Right lobe of liver (tissue), 6 donors: ENCODE measurements around the gene NPDC1. TPM values are rescaled to one million over a fixed set of nuclear protein-coding genes. Genes with fewer than 3 reads are reported as not detected.

Experiments
- ATAC-seq, 4 donors: fragments of 200-7000 bp; cut with Tn5 transposase; one replicate each; pipeline ENCODE4 v1.9.1; 2020; ENCODE audit warnings: mild to moderate bottlenecking in 4 of 4, moderate library complexity in 4 of 4
- DNase-seq, 3 donors: peaks; one replicate each; pipeline ENCODE4 v3.0.0-alpha.2; 2020
- H3K27ac ChIP-seq, 3 donors: fragments of 200-600 bp; one replicate each; pipeline ENCODE4 v1.8.0; 2022
- H3K27me3 ChIP-seq, 2 donors: fragments of 200-600 bp; one replicate each; pipeline ENCODE4 v1.8.0; 2022
- H3K36me3 ChIP-seq, 4 donors: fragments of 200-600 bp; sonication (generic) in 1 of 4; one replicate each; pipeline versions ENCODE4 v1.5.1 to v1.8.0; 2017 to 2022; ENCODE audit warnings: control low read depth in 1 of 4
- H3K4me1 ChIP-seq, 4 donors: fragments of 200-600 bp; sonication (generic) in 1 of 4; one replicate each; pipeline versions ENCODE4 v1.5.1 to v1.8.0; 2017 to 2022; ENCODE audit warnings: control low read depth in 1 of 4
- H3K4me3 ChIP-seq, 3 donors: fragments of 200-600 bp; one replicate each; pipeline ENCODE4 v1.8.0; 2022
- H3K9me3 ChIP-seq, 4 donors: fragments of 200-600 bp; sonication (generic) in 1 of 4; one replicate each; pipeline versions ENCODE4 v1.5.1 to v1.8.0; 2017 to 2022; ENCODE audit warnings: control low read depth in 1 of 4
- POLR2A ChIP-seq: fragments of 450-650 bp; IDR thresholded peaks from one replicate; pipeline ENCODE4 v1.6.1; 2017; ENCODE audit warnings: antibody characterized with exemption, mild to moderate bottlenecking
- WGBS: methylation state at CpG from one replicate; pipeline ENCODE4 v1.1.6; 2018; ENCODE audit warnings: low coverage, low lambda C conversion rate; ENCODE audit not compliant: insufficient coverage; ENCODE audit errors: missing lambda C conversion rate; 5-methylcytosine and 5-hydroxymethylcytosine counted together
- intact Hi-C, 2 donors: fragments of 100-400 bp; cut with DNase I; formaldehyde crosslinking; loops; one replicate each; pipeline versions ENCODE4 v1.11.2 to v1.14.1; 2022
- total RNA-seq, 6 experiments: library from RNA; depleted of rRNA in 2 of 6; stranded (reverse); fragments of >200 nt in 2 of 6; fragmentation: NEBNext Ultra II Directional in 3 of 6; extraction: Animal tissue kit (Norgen Biotek cat#: 25700) in 3 of 6; gene quantifications; one replicate each; pipeline versions ENCODE4 v1.1.0 to v1.2.4, GENCODE V29; 2016 to 2023
- TF ChIP-seq, protein P1 (sequence below), 4 donors: fragments of 200-600 bp in 3 of 4; fragments of 450-650 bp in 1 of 4; IDR thresholded peaks; one replicate each; pipeline versions ENCODE4 v1.5.1 to v1.8.0; 2016 to 2022; ENCODE audit warnings: antibody characterized with exemption in 4 of 4, mild to moderate bottlenecking in 2 of 4
- donor health status: DM: no; HTN: yes; CAD: no.
- donor health status: DM: no; HTN: no; CAD: no.
- donor health status: DM: no; HTN: no; CAD: no.
- donor health status: DM: no; HTN: yes; CAD: no.
- donor health status: DM: no; HTN: yes; CAD: no.

Gene NPDC1
- total RNA-seq, 6 experiments from 2014 or later, result 9.3 to 14.9 (median 12.2) TPM

GRCh38 chr9:137078701-137079400, 32.9 kb upstream of the NPDC1 start:
- no peak for TF ChIP-seq POLR2A
- TF ChIP-seq, protein P1, sequence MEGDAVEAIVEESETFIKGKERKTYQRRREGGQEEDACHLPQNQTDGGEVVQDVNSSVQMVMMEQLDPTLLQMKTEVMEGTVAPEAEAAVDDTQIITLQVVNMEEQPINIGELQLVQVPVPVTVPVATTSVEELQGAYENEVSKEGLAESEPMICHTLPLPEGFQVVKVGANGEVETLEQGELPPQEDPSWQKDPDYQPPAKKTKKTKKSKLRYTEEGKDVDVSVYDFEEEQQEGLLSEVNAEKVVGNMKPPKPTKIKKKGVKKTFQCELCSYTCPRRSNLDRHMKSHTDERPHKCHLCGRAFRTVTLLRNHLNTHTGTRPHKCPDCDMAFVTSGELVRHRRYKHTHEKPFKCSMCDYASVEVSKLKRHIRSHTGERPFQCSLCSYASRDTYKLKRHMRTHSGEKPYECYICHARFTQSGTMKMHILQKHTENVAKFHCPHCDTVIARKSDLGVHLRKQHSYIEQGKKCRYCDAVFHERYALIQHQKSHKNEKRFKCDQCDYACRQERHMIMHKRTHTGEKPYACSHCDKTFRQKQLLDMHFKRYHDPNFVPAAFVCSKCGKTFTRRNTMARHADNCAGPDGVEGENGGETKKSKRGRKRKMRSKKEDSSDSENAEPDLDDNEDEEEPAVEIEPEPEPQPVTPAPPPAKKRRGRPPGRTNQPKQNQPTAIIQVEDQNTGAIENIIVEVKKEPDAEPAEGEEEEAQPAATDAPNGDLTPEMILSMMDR (IDR thresholded peaks at IDR 0.05), result no peak
- H3K4me3 ChIP-seq, result no peak overlapping the region
- peaks cover 0 to 4% (median 0%) of the 10 kb centered on the region in 4 donors for H3K36me3 ChIP-seq

DNA sequence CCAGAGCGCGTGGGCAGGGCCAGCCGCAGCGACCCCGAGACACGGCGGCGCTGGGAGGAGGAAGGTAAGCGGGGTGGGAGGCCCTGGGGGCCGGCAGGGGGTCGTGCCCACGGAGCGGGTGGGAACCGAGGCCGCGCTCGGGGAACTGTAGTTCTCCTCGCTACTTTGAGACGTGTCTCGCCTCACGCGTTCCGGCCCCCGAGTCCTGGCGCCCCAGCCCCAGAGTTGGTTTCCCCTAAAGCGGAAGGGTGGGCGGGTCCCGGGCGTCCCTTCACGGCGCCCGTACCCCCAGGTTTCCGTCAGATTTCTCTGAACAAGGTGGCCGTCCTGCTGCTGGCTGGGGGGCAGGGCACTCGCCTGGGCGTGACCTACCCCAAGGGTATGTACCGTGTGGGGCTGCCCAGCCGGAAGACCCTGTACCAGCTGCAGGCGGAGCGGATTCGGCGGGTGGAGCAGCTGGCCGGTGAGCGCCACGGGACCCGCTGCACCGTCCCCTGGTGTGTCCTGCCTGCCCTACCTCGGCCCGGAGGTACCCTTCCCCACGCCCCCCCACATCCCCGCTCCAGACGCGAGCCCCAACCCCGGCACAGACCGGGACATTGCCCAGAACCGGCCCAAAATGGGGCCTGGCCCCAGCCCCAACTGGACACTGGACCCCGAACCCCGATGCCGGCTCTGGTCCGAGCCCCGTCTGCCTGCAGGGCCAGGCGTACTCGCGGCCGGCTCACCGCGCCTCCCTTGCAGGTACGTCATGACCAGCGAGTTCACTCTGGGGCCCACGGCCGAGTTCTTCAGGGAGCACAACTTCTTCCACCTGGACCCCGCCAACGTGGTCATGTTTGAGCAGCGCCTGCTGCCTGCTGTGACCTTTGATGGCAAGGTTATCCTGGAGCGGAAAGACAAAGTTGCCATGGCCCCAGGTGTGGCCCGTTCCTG, 32.0 kb upstream of the NPDC1 start:
- intact Hi-C loops, result no loop called here
- H3K9me3 ChIP-seq, result no peaks in the 10 kb centered on the region
- H3K27me3 ChIP-seq, result peaks cover 0 to 16% of the 10 kb centered on the region in 2 donors
- ATAC-seq, result peak in 3 of 4 donors; percentile 7 to 11 (median 9)
- peaks cover 0 to 4% (median 0%) of the 10 kb centered on the region in 4 donors for H3K36me3 ChIP-seq
- no peak for TF ChIP-seq POLR2A
- TF ChIP-seq, protein P1 (IDR thresholded peaks at IDR 0.05), result no peak
- DNase-seq, result no peak
- H3K4me3 ChIP-seq, result peak overlapping the region; percentile 38 to 43 (median 40)
- peaks cover 0 to 10% (median 0%) of the 10 kb centered on the region in 4 donors for H3K4me1 ChIP-seq
- WGBS, result 0% methylated on average over 7 of the region's 76 CpGs
- H3K27ac ChIP-seq, result peak overlapping the region in 2 of 3 donors; percentile 24 to 51

More at GRCh38 chr9:137078701-137079400, 32.9 kb upstream of the NPDC1 start:
- Histone ChIP-seq H3K4me1 (peaks cover 0 to 10% (median 0%) of the 10 kb centered on the region in 4 donors), H3K27ac (no peak overlapping the region), H3K27me3 (peaks cover 0 to 16% of the 10 kb centered on the region in 2 donors), H3K9me3 (no peaks in the 10 kb centered on the region)
- intact Hi-C loops, result no loop called here
- 25% methylated on average over 8 of the region's 51 CpGs for WGBS
- DNase-seq, result no peak
- ATAC-seq, result peak in 2 of 4 donors; percentile 9 to 12

DNA sequence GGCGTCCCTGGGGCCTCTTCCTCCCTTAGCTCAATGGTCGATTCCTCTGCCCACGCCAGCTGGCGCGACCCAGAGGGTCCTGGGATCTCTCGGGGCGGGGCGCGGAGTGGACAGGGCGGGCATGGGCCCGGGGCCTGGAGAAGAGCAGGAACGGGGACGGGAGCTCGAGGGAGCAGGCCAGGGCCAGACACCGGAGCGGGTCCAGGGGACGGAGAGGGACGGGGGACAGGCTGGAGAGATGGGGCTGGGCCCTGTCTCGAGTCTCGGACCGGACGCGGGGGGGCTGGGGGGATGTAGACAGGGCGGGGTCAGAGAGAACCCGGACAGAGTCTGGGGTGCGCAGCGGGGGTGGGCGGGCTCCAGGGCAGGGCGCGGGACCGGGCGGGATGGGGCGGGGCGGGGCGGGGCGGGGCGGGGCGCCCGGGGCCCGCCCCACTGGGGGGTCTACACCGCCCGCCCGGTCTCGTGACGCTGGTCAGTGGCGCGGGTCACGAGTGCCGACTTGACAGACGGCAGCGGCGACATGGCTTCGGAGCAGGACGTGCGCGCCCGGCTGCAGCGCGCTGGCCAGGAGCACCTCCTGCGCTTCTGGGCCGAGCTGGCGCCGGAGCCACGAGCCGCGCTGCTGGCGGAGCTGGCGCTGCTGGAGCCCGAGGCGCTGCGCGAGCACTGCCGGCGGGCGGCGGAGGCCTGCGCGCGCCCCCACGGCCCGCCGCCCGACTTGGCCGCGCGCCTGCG, 31.2 kb upstream of the NPDC1 start, which contains the start of gene UAP1L1:
Gene UAP1L1, plus strand, starts transcription at position 508 of the 738 bp plus-strand sequence. Its CDS starts 16 bp downstream, at position 524.
- DNase-seq, result peak; percentile 76 to 84 (median 83)
- H3K4me3 ChIP-seq, result peak within 1 kb of the TSS; percentile 38 to 43 (median 40)
- peak within 1 kb of the TSS in 2 of 3 donors; percentile 24 to 51 for H3K27ac ChIP-seq
- H3K4me1 ChIP-seq, result peaks cover 0 to 10% (median 0%) of the 10 kb centered on the region in 4 donors
- intact Hi-C loops, result no loop called here
- WGBS, result 6% methylated on average over 6 of the region's 87 CpGs
- H3K27me3 ChIP-seq, result peaks cover 0 to 16% of the 10 kb centered on the region in 2 donors
- TF ChIP-seq, protein P1 (IDR thresholded peaks at IDR 0.05), result no peak
- peak; percentile 31 for TF ChIP-seq POLR2A
- H3K9me3 ChIP-seq, result no peaks in the 10 kb centered on the region
- H3K36me3 ChIP-seq, result peaks cover 0 to 4% (median 0%) of the 10 kb centered on the region in 4 donors
- peak; percentile 49 to 72 (median 61) for ATAC-seq

GRCh38 chr9:137076636-137077009, 30.6 kb upstream of the NPDC1 start:
- intact Hi-C loops, result no loop called here

More at GRCh38 chr9:137076636-137077009, 30.6 kb upstream of the NPDC1 start:
- Histone ChIP-seq H3K4me3 (peak overlapping the region in 2 of 3 donors; percentile 9 to 11), H3K27me3 (peaks cover 0 to 16% of the 10 kb centered on the region in 2 donors), H3K36me3 (peaks cover 0 to 4% (median 0%) of the 10 kb centered on the region in 4 donors), H3K9me3 (no peaks in the 10 kb centered on the region), H3K4me1 (peaks cover 0 to 10% (median 0%) of the 10 kb centered on the region in 4 donors), H3K27ac (no peak overlapping the region)
- ATAC-seq (no peak), DNase-seq (no peak)
- 92% methylated on average over 7 of the region's 15 CpGs for WGBS
- no peak for TF ChIP-seq POLR2A
